Cardiac septum (tissue), 1 donor: ENCODE measurements around the gene GDPD1. TPM values are rescaled to one million over a fixed set of nuclear protein-coding genes. Genes with fewer than 3 reads are reported as not detected.
"Not testable (repeated sequence)": the region's sequence is repeated elsewhere in the genome, so short reads cannot be mapped to it uniquely, and the experiment has no call there.

ENCODE experiments used
- DNase-seq: peaks from one replicate; pipeline ENCODE4 v3.0.0-alpha.2; 2020; ENCODE audit warnings: low spot score
- intact Hi-C: fragments of 100-400 bp; cut with DNase I; formaldehyde crosslinking; loops from one replicate; pipeline ENCODE4 v1.14.0; 2022
- total RNA-seq: library from RNA; stranded (reverse); fragmentation: NEBNext Ultra II Directional; extraction: Animal tissue kit (Norgen Biotek cat#: 25700); gene quantifications from one replicate; pipeline ENCODE4 v1.2.1, GENCODE V29; 2021
- donor health status: DM: no; HTN: no; CAD: no.

GDPD1 gene
- total RNA-seq, 1 donor from 2014 or later: 1.2 TPM

- intact Hi-C loops: no loop called here
- DNase-seq: no peak
Measured at GRCh38 chr17:59234631-59235030, 14.3 kb downstream of the GDPD1 start.

- DNase-seq: no peak
- intact Hi-C loops: no loop called here
Measured at GRCh38 chr17:59238906-59239305, 18.6 kb downstream of the GDPD1 start.

GRCh38 chr17:59244081-59244480 is 23.8 kb downstream of the GDPD1 start:
- intact Hi-C loops: no loop called here
- no peak for DNase-seq

GRCh38 chr17:59254742-59255141 is 34.4 kb downstream of the GDPD1 start:
- DNase-seq: no peak
- intact Hi-C loops: no loop called here

- no peak for DNase-seq
- intact Hi-C loops: no loop called here
Measured at GRCh38 chr17:59257101-59257500, 36.8 kb downstream of the GDPD1 start.

GRCh38 chr17:59260722-59261121 is 40.4 kb downstream of the GDPD1 start:
- DNase-seq: no peak
- intact Hi-C loops: no loop called here

- intact Hi-C loops: no loop called here
- no peak for DNase-seq
Measured at GRCh38 chr17:59266745-59267144, 46.4 kb downstream of the GDPD1 start.

GRCh38 chr17:59267776-59268175 is 47.5 kb downstream of the GDPD1 start:
- DNase-seq: no peak
- intact Hi-C loops: no loop called here

GRCh38 chr17:59275618-59276017 is 55.3 kb downstream of the GDPD1 start:
- intact Hi-C loops: no loop called here

GRCh38 chr17:59277031-59277430 is 56.7 kb downstream of the GDPD1 start:
- DNase-seq: no peak
- intact Hi-C loops: no loop called here

More at GRCh38 chr17:59275618-59276017, 55.3 kb downstream of the GDPD1 start:
- DNase-seq: no peak

GRCh38 chr17:59278406-59278805 is 58.1 kb downstream of the GDPD1 start:
- DNase-seq: no peak
- intact Hi-C loops: no loop called here

GRCh38 chr17:59284317-59284716 is 64.0 kb downstream of the GDPD1 start:
- no peak for DNase-seq
- intact Hi-C loops: no loop called here

GRCh38 chr17:59287452-59287851 is 67.1 kb downstream of the GDPD1 start:
- no peak for DNase-seq
- intact Hi-C loops: no loop called here

GRCh38 chr17:59287891-59288290 is 67.6 kb downstream of the GDPD1 start:
- no peak for DNase-seq
- intact Hi-C loops: no loop called here

- intact Hi-C loops: no loop called here
- DNase-seq: no peak
Measured at GRCh38 chr17:59289981-59290301, 69.6 kb downstream of the GDPD1 start.

GRCh38 chr17:59290302-59290998 is 70.1 kb downstream of the GDPD1 start:
- intact Hi-C loops, DNase-seq: not testable (repeated sequence)

GRCh38 chr17:59292174-59292523 is 71.8 kb downstream of the GDPD1 start:
- intact Hi-C loops: no loop called here
- DNase-seq: no peak

- no peak for DNase-seq
- intact Hi-C loops: no loop called here
Measured at GRCh38 chr17:59296190-59296589, 75.9 kb downstream of the GDPD1 start.

- intact Hi-C loops: no loop called here
- no peak for DNase-seq
Measured at GRCh38 chr17:59298521-59298920, 78.2 kb downstream of the GDPD1 start.

GRCh38 chr17:59299400-59300092 is 79.2 kb downstream of the GDPD1 start:
- intact Hi-C loops: no loop called here
- DNase-seq: no peak

- no peak for DNase-seq
- intact Hi-C loops: no loop called here
Measured at GRCh38 chr17:59300941-59301340, 80.6 kb downstream of the GDPD1 start.

- intact Hi-C loops: no loop called here
- DNase-seq: no peak
Measured at GRCh38 chr17:59304811-59305210, 84.5 kb downstream of the GDPD1 start.
